Right forelimb (tissue), 1 donor: ENCODE measurements around the gene ZNF750.

Experiments
- DNase-seq: peaks from one replicate; pipeline ENCODE4 v3.0.0-alpha.2; 2018

The ZNF750 gene

GRCh38 chr17:82859431-82860403, 19.9 kb upstream of the ZNF750 start:
- DNase-seq: no peak

GRCh38 chr17:82858376-82859126, 18.7 kb upstream of the ZNF750 start:
- DNase-seq: no peak

GRCh38 chr17:82856361-82856760, 16.5 kb upstream of the ZNF750 start:
- DNase-seq: no peak

GRCh38 chr17:82854226-82854625, 14.4 kb upstream of the ZNF750 start:
- no peak for DNase-seq

- DNase-seq: no peak
Measured at GRCh38 chr17:82851381-82851780, 11.6 kb upstream of the ZNF750 start.

GRCh38 chr17:82849076-82849945, 9.5 kb upstream of the ZNF750 start:
- DNase-seq: no peak

GRCh38 chr17:82848022-82848592, 8.3 kb upstream of the ZNF750 start:
- no peak for DNase-seq

- DNase-seq: no peak
Measured at GRCh38 chr17:82846061-82846691, 6.4 kb upstream of the ZNF750 start.

GRCh38 chr17:82845163-82845807, 5.5 kb upstream of the ZNF750 start:
- no peak for DNase-seq

- DNase-seq: no peak
Measured at GRCh38 chr17:82844796-82845162, 5.0 kb upstream of the ZNF750 start.

GRCh38 chr17:82843904-82844680, 4.3 kb upstream of the ZNF750 start:
- no peak for DNase-seq

GRCh38 chr17:82841921-82842596, 2.2 kb upstream of the ZNF750 start:
- DNase-seq: no peak

GRCh38 chr17:82840431-82840831, 609 bp upstream of the ZNF750 start:
- no peak for DNase-seq

GRCh38 chr17:82838386-82839063, 1.3 kb downstream of the ZNF750 start:
- DNase-seq: no peak

GRCh38 chr17:82837586-82838320, 2.1 kb downstream of the ZNF750 start:
- no peak for DNase-seq

GRCh38 chr17:82836823-82837357, 2.9 kb downstream of the ZNF750 start:
- no peak for DNase-seq

GRCh38 chr17:82835766-82836512, 3.9 kb downstream of the ZNF750 start:
- no peak for DNase-seq

GRCh38 chr17:82835122-82835521, 4.7 kb downstream of the ZNF750 start:
- no peak for DNase-seq
